ENCODE measurements around the gene ARMH4. TPM values are rescaled to one million over a fixed set of nuclear protein-coding genes. Genes with fewer than 3 reads are reported as not detected.

Gene ARMH4
- polyA plus RNA-seq, 1 donor from 2014 or later: 14.1 TPM

DNA sequence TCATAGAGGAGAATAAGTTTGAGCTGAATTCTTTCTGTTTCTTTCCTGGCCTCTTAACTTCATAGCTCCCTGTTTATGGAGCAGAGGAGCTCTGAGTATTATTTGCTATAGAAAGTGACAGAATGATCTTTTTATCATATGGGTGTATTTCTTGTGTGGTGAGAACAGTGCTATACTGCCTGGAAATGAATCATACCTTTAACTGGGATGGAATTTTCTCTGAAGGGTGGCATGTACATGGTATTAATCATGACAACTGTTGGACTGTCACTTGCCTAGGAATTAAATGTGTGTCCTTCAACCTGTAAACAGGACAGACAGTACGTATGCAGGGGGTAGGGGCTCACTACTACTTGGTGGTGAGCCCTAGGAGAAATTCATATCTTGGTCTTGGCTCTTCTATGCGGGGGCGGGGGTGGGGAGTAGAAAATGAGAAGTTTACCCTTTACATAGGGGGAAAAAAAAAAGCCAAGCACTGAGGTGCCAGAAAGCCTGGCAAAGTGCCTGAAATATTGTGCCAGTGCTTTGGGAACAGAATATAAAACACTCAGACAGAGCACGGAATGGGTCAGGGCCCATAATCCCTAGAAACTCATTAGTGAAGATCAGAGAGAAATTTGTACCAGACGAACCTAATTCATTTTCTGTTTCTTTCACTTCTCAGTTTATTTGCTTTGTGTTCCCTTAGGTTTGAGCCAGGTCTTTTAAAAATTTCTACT, 33.8 kb downstream of the ARMH4 start:
- no peak overlapping the region for H3K4me3 ChIP-seq (ENCODE audit: low read length)
- no peaks in the 10 kb centered on the region for H3K9me3 ChIP-seq (ENCODE audit: low read length)
- H3K9ac ChIP-seq (ENCODE audit: low read length): no peak overlapping the region
- no peaks in the 10 kb centered on the region for H3K36me3 ChIP-seq (ENCODE audit: insufficient read depth, low read length)
- no peak overlapping the region for H3K27ac ChIP-seq (ENCODE audit: low read length)
- H3F3A ChIP-seq (ENCODE audit: insufficient read depth, low read length, poor library complexity, severe bottlenecking): no peaks in the 10 kb centered on the region
- H4K20me1 ChIP-seq (ENCODE audit: insufficient read depth): no peaks in the 10 kb centered on the region
- TF ChIP-seq SMC3 (conservative IDR thresholded peaks at IDR 0.05; ENCODE audit: poor library complexity) (no peak), RAD21 (conservative IDR thresholded peaks at IDR 0.05) (no peak)
- TF ChIP-seq, protein P1, sequence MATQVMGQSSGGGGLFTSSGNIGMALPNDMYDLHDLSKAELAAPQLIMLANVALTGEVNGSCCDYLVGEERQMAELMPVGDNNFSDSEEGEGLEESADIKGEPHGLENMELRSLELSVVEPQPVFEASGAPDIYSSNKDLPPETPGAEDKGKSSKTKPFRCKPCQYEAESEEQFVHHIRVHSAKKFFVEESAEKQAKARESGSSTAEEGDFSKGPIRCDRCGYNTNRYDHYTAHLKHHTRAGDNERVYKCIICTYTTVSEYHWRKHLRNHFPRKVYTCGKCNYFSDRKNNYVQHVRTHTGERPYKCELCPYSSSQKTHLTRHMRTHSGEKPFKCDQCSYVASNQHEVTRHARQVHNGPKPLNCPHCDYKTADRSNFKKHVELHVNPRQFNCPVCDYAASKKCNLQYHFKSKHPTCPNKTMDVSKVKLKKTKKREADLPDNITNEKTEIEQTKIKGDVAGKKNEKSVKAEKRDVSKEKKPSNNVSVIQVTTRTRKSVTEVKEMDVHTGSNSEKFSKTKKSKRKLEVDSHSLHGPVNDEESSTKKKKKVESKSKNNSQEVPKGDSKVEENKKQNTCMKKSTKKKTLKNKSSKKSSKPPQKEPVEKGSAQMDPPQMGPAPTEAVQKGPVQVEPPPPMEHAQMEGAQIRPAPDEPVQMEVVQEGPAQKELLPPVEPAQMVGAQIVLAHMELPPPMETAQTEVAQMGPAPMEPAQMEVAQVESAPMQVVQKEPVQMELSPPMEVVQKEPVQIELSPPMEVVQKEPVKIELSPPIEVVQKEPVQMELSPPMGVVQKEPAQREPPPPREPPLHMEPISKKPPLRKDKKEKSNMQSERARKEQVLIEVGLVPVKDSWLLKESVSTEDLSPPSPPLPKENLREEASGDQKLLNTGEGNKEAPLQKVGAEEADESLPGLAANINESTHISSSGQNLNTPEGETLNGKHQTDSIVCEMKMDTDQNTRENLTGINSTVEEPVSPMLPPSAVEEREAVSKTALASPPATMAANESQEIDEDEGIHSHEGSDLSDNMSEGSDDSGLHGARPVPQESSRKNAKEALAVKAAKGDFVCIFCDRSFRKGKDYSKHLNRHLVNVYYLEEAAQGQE (IDR thresholded peaks at IDR 0.05; ENCODE audit: borderline replicate concordance): no peak
- H2AFZ ChIP-seq (ENCODE audit: low read depth, low read length): no peak overlapping the region
- no peak overlapping the region for H3K4me2 ChIP-seq (ENCODE audit: low read length)
- no peaks in the 10 kb centered on the region for H3K9me2 ChIP-seq (ENCODE audit: insufficient read depth, low read length)
- H3K27me3 ChIP-seq (ENCODE audit: insufficient read depth, low read depth, low read length): no peaks in the 10 kb centered on the region
- H3K79me2 ChIP-seq (replicated peaks; ENCODE audit: insufficient read depth, low read length): no peaks in the 10 kb centered on the region

DNA sequence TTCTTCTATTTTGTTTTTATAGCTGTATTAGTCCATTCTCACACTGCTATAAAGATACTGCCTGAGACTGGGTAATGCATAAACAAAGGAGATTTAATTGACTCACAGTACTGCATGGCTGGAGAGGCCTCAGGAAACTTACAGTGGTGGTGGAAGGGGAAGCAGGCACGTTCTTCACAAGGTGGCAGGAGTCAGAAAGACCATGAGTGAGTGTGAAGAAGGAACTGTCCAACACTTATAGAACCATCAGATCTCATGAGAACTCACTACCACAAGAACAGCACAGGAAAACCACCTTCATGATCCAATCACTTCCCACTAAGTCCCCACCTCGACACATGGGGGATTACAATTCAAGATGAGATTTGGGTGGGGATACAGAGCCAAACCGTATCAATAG, 42.3 kb downstream of the ARMH4 start:
- no peak overlapping the region for H3K27ac ChIP-seq (ENCODE audit: low read length)

More for the DNA sequence above, 42.3 kb downstream of the ARMH4 start:
- H3K9me3 ChIP-seq (ENCODE audit: low read length): no peaks in the 10 kb centered on the region
- no peak for TF ChIP-seq TAF1 (IDR thresholded peaks at IDR 0.05; ENCODE audit: low read depth)
- TF ChIP-seq RAD21 (conservative IDR thresholded peaks at IDR 0.05): no peak
- no peak for TF ChIP-seq SMC3 (conservative IDR thresholded peaks at IDR 0.05; ENCODE audit: poor library complexity)
- no peak for TF ChIP-seq POLR2AphosphoS5 (IDR thresholded peaks at IDR 0.05)
- no peak for TF ChIP-seq MXI1 (conservative IDR thresholded peaks at IDR 0.05; ENCODE audit: poor library complexity, severe bottlenecking)
- TF ChIP-seq, protein P2, sequence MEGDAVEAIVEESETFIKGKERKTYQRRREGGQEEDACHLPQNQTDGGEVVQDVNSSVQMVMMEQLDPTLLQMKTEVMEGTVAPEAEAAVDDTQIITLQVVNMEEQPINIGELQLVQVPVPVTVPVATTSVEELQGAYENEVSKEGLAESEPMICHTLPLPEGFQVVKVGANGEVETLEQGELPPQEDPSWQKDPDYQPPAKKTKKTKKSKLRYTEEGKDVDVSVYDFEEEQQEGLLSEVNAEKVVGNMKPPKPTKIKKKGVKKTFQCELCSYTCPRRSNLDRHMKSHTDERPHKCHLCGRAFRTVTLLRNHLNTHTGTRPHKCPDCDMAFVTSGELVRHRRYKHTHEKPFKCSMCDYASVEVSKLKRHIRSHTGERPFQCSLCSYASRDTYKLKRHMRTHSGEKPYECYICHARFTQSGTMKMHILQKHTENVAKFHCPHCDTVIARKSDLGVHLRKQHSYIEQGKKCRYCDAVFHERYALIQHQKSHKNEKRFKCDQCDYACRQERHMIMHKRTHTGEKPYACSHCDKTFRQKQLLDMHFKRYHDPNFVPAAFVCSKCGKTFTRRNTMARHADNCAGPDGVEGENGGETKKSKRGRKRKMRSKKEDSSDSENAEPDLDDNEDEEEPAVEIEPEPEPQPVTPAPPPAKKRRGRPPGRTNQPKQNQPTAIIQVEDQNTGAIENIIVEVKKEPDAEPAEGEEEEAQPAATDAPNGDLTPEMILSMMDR (IDR thresholded peaks at IDR 0.05; ENCODE audit: poor library complexity, severe bottlenecking): no peak
- TF ChIP-seq, protein P1 (IDR thresholded peaks at IDR 0.05; ENCODE audit: borderline replicate concordance): no peak
- no peak for TF ChIP-seq EP300 (conservative IDR thresholded peaks at IDR 0.05; ENCODE audit: poor library complexity, severe bottlenecking)
- no peak for TF ChIP-seq EZH2 (IDR thresholded peaks at IDR 0.05; ENCODE audit: borderline replicate concordance, insufficient read depth, low read length, poor library complexity, severe bottlenecking)
- H2AFZ ChIP-seq (ENCODE audit: low read depth, low read length): no peak overlapping the region
- no peak overlapping the region for H3K4me3 ChIP-seq (ENCODE audit: low read length)
- no peaks in the 10 kb centered on the region for H4K20me1 ChIP-seq (ENCODE audit: insufficient read depth)
- H3K36me3 ChIP-seq (ENCODE audit: insufficient read depth, low read length): no peaks in the 10 kb centered on the region
- H3K9me2 ChIP-seq (ENCODE audit: insufficient read depth, low read length): no peaks in the 10 kb centered on the region
- no peaks in the 10 kb centered on the region for H3F3A ChIP-seq (ENCODE audit: insufficient read depth, low read length, poor library complexity, severe bottlenecking)
- H3K27me3 ChIP-seq (ENCODE audit: insufficient read depth, low read depth, low read length): no peaks in the 10 kb centered on the region
- H3K4me2 ChIP-seq (ENCODE audit: low read length): no peak overlapping the region
- H3K9ac ChIP-seq (ENCODE audit: low read length): no peak overlapping the region
- H3K79me2 ChIP-seq (replicated peaks; ENCODE audit: insufficient read depth, low read length): no peaks in the 10 kb centered on the region

All from neural cell (in vitro differentiated cells).